H9 (cell line): ENCODE measurements around the gene ZCCHC17. TPM values are rescaled to one million over a fixed set of nuclear protein-coding genes. Genes with fewer than 3 reads are reported as not detected.

Source experiments
- DNase-seq: peaks from one replicate; pipeline ENCODE4 v3.0.0-alpha.2; 2017
- H2AFZ ChIP-seq: one replicate; pipeline ENCODE4 v1.6.1; 2013; ENCODE audit warnings: mild to moderate bottlenecking, low read length, control low read depth, moderate library complexity
- H2AK5ac ChIP-seq: 2 replicates; pipeline ENCODE4 v1.6.1; 2013; ENCODE audit warnings: low read length, control low read depth, mixed read lengths; ENCODE audit not compliant: insufficient read length
- H2BK120ac ChIP-seq: one replicate; pipeline ENCODE4 v1.6.1; 2013; ENCODE audit warnings: low read depth, mild to moderate bottlenecking, low read length, control low read depth, inconsistent platforms; ENCODE audit not compliant: poor library complexity, severe bottlenecking
- H2BK12ac ChIP-seq: 2 replicates; pipeline ENCODE4 v1.6.1; 2013; ENCODE audit warnings: low read length, control low read depth, mixed read lengths, low read depth; ENCODE audit not compliant: insufficient read length
- H2BK15ac ChIP-seq: 2 replicates; pipeline ENCODE4 v1.6.1; 2013; ENCODE audit warnings: low read depth, low read length, control low read depth
- H2BK20ac ChIP-seq: one replicate; pipeline ENCODE4 v1.6.1; 2013; ENCODE audit warnings: low read depth, mild to moderate bottlenecking, low read length, control low read depth, inconsistent platforms; ENCODE audit not compliant: poor library complexity, severe bottlenecking
- H2BK5ac ChIP-seq: 2 replicates; pipeline ENCODE4 v1.6.1; 2013; ENCODE audit warnings: low read length, control low read depth, mixed read lengths; ENCODE audit not compliant: insufficient read length
- H3K14ac ChIP-seq: 2 replicates; pipeline ENCODE4 v1.6.1; 2013; ENCODE audit warnings: low read length, control low read depth; ENCODE audit not compliant: insufficient read depth
- H3K18ac ChIP-seq: 2 replicates; pipeline ENCODE4 v1.6.1; 2013; ENCODE audit warnings: low read depth, mild to moderate bottlenecking, mixed read lengths, low read length, control low read depth; ENCODE audit not compliant: insufficient read length
- H3K23ac ChIP-seq: 2 replicates; pipeline ENCODE4 v1.6.1; 2013; ENCODE audit warnings: low read length, control low read depth, mixed read lengths, low read depth; ENCODE audit not compliant: insufficient read length
- H3K23me2 ChIP-seq: 2 replicates; pipeline ENCODE4 v1.6.1; 2013; ENCODE audit warnings: low read depth, mild to moderate bottlenecking, mixed read lengths, low read length, control low read depth; ENCODE audit not compliant: insufficient read length, poor library complexity, severe bottlenecking
- H3K27ac ChIP-seq: 2 replicates; pipeline ENCODE4 v1.5.1; 2013; ENCODE audit warnings: low read length, control low read depth, mixed read lengths, low read depth; ENCODE audit not compliant: insufficient read length
- H3K27me3 ChIP-seq: 2 replicates; pipeline ENCODE4 v1.6.1; 2013; ENCODE audit warnings: low read length, control low read depth, inconsistent platforms; ENCODE audit not compliant: insufficient read depth
- H3K4ac ChIP-seq: 2 replicates; pipeline ENCODE4 v1.6.1; 2013; ENCODE audit warnings: low read depth, mild to moderate bottlenecking, control low read depth, inconsistent platforms, low read length, moderate library complexity
- H3K4me1 ChIP-seq: 2 replicates; pipeline ENCODE4 v1.6.1; 2013; ENCODE audit warnings: low read length, control low read depth, inconsistent platforms; ENCODE audit not compliant: insufficient read depth
- H3K4me2 ChIP-seq: 2 replicates; pipeline ENCODE4 v1.6.1; 2013; ENCODE audit warnings: low read length, control low read depth, mixed read lengths; ENCODE audit not compliant: insufficient read length, insufficient read depth
- H3K56ac ChIP-seq: 2 replicates; pipeline ENCODE4 v1.6.1; 2013; ENCODE audit warnings: low read depth, mild to moderate bottlenecking, mixed read lengths, low read length, control low read depth; ENCODE audit not compliant: insufficient read length
- H3K79me1 ChIP-seq: 2 replicates; pipeline ENCODE4 v1.6.1; 2013; ENCODE audit warnings: low read depth, mild to moderate bottlenecking, moderate library complexity, low read length, control low read depth, inconsistent platforms; ENCODE audit not compliant: insufficient read depth, poor library complexity, severe bottlenecking
- H3K79me2 ChIP-seq: 2 replicates; pipeline ENCODE4 v1.6.1; 2013; ENCODE audit warnings: low read length, control low read depth, inconsistent platforms; ENCODE audit not compliant: insufficient read depth
- H3K9ac ChIP-seq: 2 replicates; pipeline ENCODE4 v1.6.1; 2013; ENCODE audit warnings: low read length, control low read depth, mixed read lengths; ENCODE audit not compliant: insufficient read length; ENCODE audit errors: extremely low read depth
- H3K9me3 ChIP-seq: one replicate; pipeline ENCODE4 v1.6.1; 2013; ENCODE audit warnings: low read depth, low read length, inconsistent platforms; ENCODE audit not compliant: control insufficient read depth
- H3T11ph ChIP-seq: one replicate; pipeline ENCODE4 v1.6.1; 2013; ENCODE audit warnings: mild to moderate bottlenecking, low read length, control low read depth, inconsistent platforms
- H4K20me1 ChIP-seq: one replicate; pipeline ENCODE4 v1.6.1; 2013; ENCODE audit not compliant: control insufficient read depth, insufficient read length, insufficient read depth
- H4K5ac ChIP-seq: 2 replicates; pipeline ENCODE4 v1.6.1; 2013; ENCODE audit warnings: low read depth, mild to moderate bottlenecking, mixed read lengths, low read length, control low read depth; ENCODE audit not compliant: insufficient read length
- H4K8ac ChIP-seq: replicated peaks from 2 replicates; pipeline ENCODE4 v1.6.1; 2013; ENCODE audit warnings: low read length, control low read depth, mixed read lengths, low read depth; ENCODE audit not compliant: insufficient read length
- H4K91ac ChIP-seq: 2 replicates; pipeline ENCODE4 v1.6.1; 2013; ENCODE audit warnings: low read depth, mild to moderate bottlenecking, moderate library complexity, mixed read lengths, low read length, control low read depth; ENCODE audit not compliant: insufficient read length
- H3K27ac Mint-ChIP-seq, 3 experiments: 2 replicates in 2 of 3; 3 replicates in 1 of 3; pipeline ENCODE4 v1.8.0; 2020 to 2021; ENCODE audit warnings: mixed read lengths in 3 of 3, mild to moderate bottlenecking in 1 of 3, moderate library complexity in 1 of 3
- H3K27me3 Mint-ChIP-seq: 2 replicates; pipeline ENCODE4 v1.8.0; 2021; ENCODE audit warnings: low read depth, mild to moderate bottlenecking, moderate library complexity, mixed read lengths
- H3K36me3 Mint-ChIP-seq, 3 experiments: 2 replicates in 2 of 3; 3 replicates in 1 of 3; pipeline ENCODE4 v1.8.0; 2020 to 2021; ENCODE audit warnings: low read depth in 3 of 3, mixed read lengths in 3 of 3; ENCODE audit not compliant: insufficient read depth in 1 of 3
- H3K4me1 Mint-ChIP-seq, 2 experiments: 2 replicates each; pipeline ENCODE4 v1.8.0; 2020; ENCODE audit warnings: mixed read lengths in 2 of 2
- H3K4me3 Mint-ChIP-seq, 2 experiments: 2 replicates in 1 of 2; 3 replicates in 1 of 2; pipeline ENCODE4 v1.8.0; 2020 to 2021; ENCODE audit warnings: mild to moderate bottlenecking in 2 of 2, mixed read lengths in 2 of 2, moderate library complexity in 1 of 2
- H3K9me3 Mint-ChIP-seq, 2 experiments: 2 replicates in 1 of 2; 3 replicates in 1 of 2; pipeline ENCODE4 v1.8.0; 2020; ENCODE audit warnings: mild to moderate bottlenecking in 2 of 2, mixed read lengths in 2 of 2, moderate library complexity in 1 of 2
- WGBS: extraction: QIAGEN DNeasy Blood & Tissue Kit; methylation state at CpG from one replicate; pipeline ENCODE4 v1.1.7; 2013; ENCODE audit warnings: missing lambda C conversion rate, low lambda C conversion rate, mixed read lengths; ENCODE audit not compliant: insufficient read length; ENCODE audit errors: extremely low coverage; 5-methylcytosine and 5-hydroxymethylcytosine counted together
- total RNA-seq: library from RNA; stranded (reverse); gene quantifications from 2 replicates; pipeline ENCODE4 v1.2.1, GENCODE V29; 2021
- TF ChIP-seq, protein P1 (sequence below): fragments of 200-600 bp; sonication (generic); conservative IDR thresholded peaks from 3 replicates; pipeline ENCODE4 v1.8.0; 2021; ENCODE audit warnings: antibody characterized with exemption, mild to moderate bottlenecking

ZCCHC17 gene
- total RNA-seq, 1 experiment from 2014 or later: 50.4 TPM

DNA sequence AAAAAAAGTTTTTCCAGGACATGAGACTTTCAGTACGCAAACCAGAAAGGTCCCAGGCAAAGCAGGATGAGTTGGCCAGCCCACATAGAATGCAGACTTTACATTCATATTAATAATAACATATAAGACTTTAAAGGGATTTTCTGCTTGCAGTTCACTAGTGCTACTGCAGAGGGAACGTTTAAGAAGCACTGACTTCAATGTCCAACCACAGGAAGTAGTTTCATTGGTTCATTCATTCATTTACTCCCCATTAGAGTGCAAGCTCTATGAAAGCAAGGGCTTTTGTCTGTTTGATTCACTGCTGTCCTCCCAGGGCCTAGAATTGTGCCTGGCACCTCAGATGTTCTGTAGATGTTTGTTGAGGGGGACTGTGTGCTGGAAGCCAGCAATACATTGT, 104.4 kb downstream of the ZCCHC17 start:
- Histone ChIP-seq H2BK15ac (no peak overlapping the region), H3K9ac (no peak overlapping the region), H3K4me1 (no peaks in the 10 kb centered on the region), H3K79me1 (no peaks in the 10 kb centered on the region), H3K27me3 (no peaks in the 10 kb centered on the region), H4K91ac (no peak overlapping the region), H4K5ac (no peak overlapping the region), H3K56ac (no peak overlapping the region), H3T11ph (no peak overlapping the region), H4K20me1 (no peaks in the 10 kb centered on the region), H2AK5ac (no peak overlapping the region), H3K27ac (no peak overlapping the region), H3K9me3 (no peaks in the 10 kb centered on the region), H2BK20ac (no peak overlapping the region), H3K4ac (no peak overlapping the region), H3K23me2 (no peaks in the 10 kb centered on the region), H3K18ac (no peak overlapping the region), H3K23ac (no peak overlapping the region), H2BK120ac (no peak overlapping the region), H2AFZ (no peak overlapping the region), H3K79me2 (no peaks in the 10 kb centered on the region), H4K8ac (no peak overlapping the region), H2BK12ac (no peak overlapping the region), H3K14ac (no peak overlapping the region), H3K4me2 (no peak overlapping the region), H2BK5ac (no peak overlapping the region)
- Mint-ChIP-seq H3K36me3 (no peaks in the 10 kb centered on the region), H3K27me3 (peaks cover 2% of the 10 kb centered on the region), H3K4me3 (no peak overlapping the region), H3K9me3 (no peaks in the 10 kb centered on the region), H3K4me1 (0 out of 4 replicates have a peak, but pooled peaks cover 0 to 3% of the 10 kb centered on the region in 2 experiments), H3K27ac (no peak overlapping the region)
- WGBS: no CpG with 5 or more reads among the region's 2 CpGs
- no peak for DNase-seq
- TF ChIP-seq, protein P1, sequence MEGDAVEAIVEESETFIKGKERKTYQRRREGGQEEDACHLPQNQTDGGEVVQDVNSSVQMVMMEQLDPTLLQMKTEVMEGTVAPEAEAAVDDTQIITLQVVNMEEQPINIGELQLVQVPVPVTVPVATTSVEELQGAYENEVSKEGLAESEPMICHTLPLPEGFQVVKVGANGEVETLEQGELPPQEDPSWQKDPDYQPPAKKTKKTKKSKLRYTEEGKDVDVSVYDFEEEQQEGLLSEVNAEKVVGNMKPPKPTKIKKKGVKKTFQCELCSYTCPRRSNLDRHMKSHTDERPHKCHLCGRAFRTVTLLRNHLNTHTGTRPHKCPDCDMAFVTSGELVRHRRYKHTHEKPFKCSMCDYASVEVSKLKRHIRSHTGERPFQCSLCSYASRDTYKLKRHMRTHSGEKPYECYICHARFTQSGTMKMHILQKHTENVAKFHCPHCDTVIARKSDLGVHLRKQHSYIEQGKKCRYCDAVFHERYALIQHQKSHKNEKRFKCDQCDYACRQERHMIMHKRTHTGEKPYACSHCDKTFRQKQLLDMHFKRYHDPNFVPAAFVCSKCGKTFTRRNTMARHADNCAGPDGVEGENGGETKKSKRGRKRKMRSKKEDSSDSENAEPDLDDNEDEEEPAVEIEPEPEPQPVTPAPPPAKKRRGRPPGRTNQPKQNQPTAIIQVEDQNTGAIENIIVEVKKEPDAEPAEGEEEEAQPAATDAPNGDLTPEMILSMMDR: no peak
